Immature natural killer cell (primary cell): ENCODE results near the gene RASL10B. TPM values are rescaled to one million over a fixed set of nuclear protein-coding genes. Genes with fewer than 3 reads are reported as not detected.

Experiments
- DNase-seq, 3 donors: peaks; one replicate each; pipeline ENCODE4 v3.0.0; 2022; ENCODE audit warnings: mixed read lengths in 1 of 3
- H3K27ac Mint-ChIP-seq, 6 donors: one replicate each; pipeline ENCODE4 v1.8.0; 2020; ENCODE audit warnings: mixed read lengths in 6 of 6, mild to moderate bottlenecking in 5 of 6, inconsistent platforms in 4 of 6, moderate library complexity in 3 of 6
- H3K27me3 Mint-ChIP-seq, 3 donors: one replicate each; pipeline ENCODE4 v1.8.0; 2020 to 2021; ENCODE audit warnings: low read depth in 3 of 3, mild to moderate bottlenecking in 3 of 3, mixed read lengths in 3 of 3, moderate library complexity in 3 of 3, inconsistent platforms in 1 of 3
- H3K36me3 Mint-ChIP-seq, 3 donors: one replicate each; pipeline ENCODE4 v1.8.0; 2020; ENCODE audit warnings: mixed read lengths in 3 of 3, inconsistent platforms in 2 of 3, mild to moderate bottlenecking in 2 of 3
- H3K4me1 Mint-ChIP-seq, 2 donors: one replicate each; pipeline ENCODE4 v1.8.0; 2020; ENCODE audit warnings: inconsistent platforms in 2 of 2, mild to moderate bottlenecking in 2 of 2, mixed read lengths in 2 of 2, moderate library complexity in 1 of 2
- H3K4me3 Mint-ChIP-seq, 5 donors: one replicate each; pipeline ENCODE4 v1.8.0; 2020; ENCODE audit warnings: mild to moderate bottlenecking in 5 of 5, mixed read lengths in 5 of 5, inconsistent platforms in 3 of 5, moderate library complexity in 3 of 5
- H3K9me3 Mint-ChIP-seq, 6 donors: one replicate each; pipeline ENCODE4 v1.8.0; 2020; ENCODE audit warnings: mild to moderate bottlenecking in 6 of 6, mixed read lengths in 6 of 6, inconsistent platforms in 4 of 6, moderate library complexity in 3 of 6
- polyA plus RNA-seq, 3 donors: library from polyadenylated mRNA; unstranded; fragments of 300-500 nt; fragmentation: Illumina TruSeq; gene quantifications; one replicate each; pipeline ENCODE4 v1.2.3, GENCODE V29; 2021

The RASL10B gene
- polyA plus RNA-seq, 3 donors from 2014 or later: not detected

DNA sequence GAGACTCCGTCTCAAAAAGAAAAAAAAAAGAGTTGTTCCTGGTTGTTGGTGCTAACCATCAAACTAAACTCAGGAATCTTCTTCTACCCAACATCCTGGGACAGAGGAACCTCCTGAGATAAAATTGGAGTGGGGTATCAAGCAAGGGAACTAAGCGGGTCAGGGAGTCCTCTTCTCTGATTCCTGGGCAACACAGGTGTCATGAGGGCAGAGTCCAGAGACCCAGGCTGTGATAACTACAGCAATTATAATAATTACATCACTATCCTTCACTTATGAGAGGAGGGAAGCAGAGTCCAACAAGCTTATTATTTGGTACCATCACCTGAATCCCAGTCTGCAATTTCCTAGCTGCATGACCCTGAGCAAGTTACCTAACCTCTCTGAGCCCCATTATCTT is 37.4 kb downstream of the RASL10B start:
- Mint-ChIP-seq H3K9me3 (no peaks in the 10 kb centered on the region), H3K27ac (no peak overlapping the region), H3K27me3 (peaks cover 2 to 5% (median 2%) of the 10 kb centered on the region in 3 donors), H3K4me1 (peaks cover 7 to 9% of the 10 kb centered on the region in 2 donors), H3K4me3 (no peak overlapping the region), H3K36me3 (no peaks in the 10 kb centered on the region)
- DNase-seq: no peak

DNA sequence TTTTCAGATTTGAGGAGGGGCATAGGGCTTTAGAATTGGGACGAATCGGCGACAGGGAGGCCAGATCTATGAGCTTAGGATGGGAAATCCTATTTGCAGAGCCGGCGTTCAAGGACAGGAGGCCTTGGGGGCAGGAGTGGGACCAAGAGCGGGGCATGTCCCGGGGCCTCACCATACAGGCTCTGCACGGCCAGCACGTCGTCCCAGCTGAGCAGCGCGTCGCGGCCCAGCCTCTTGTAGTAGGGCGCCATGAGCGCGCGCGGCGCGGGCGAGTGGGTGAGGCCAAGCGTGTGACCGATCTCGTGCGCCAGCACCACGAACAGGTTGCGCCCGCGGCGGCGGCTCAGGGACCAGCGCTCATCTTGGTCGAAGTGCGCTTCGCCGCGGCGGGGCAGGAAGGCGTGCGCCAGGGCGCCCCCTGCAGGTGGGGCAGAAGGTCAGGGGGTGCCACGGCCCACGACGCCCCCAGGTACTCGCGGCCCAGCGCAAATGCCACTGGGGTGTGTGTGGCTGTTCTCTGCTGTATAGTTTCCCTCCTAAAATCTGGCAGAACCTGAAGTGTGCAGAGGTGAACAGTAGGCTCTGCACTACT is 38.6 kb downstream of the RASL10B start:
- no peak for DNase-seq
- H3K27ac Mint-ChIP-seq: no peak overlapping the region
- H3K36me3 Mint-ChIP-seq: no peaks in the 10 kb centered on the region
- H3K9me3 Mint-ChIP-seq: no peaks in the 10 kb centered on the region
- peaks cover 2 to 6% (median 2%) of the 10 kb centered on the region in 3 donors for H3K27me3 Mint-ChIP-seq
- H3K4me3 Mint-ChIP-seq: no peak overlapping the region
- H3K4me1 Mint-ChIP-seq: peaks cover 1 to 2% of the 10 kb centered on the region in 2 donors

GRCh38 chr17:35773129-35773528 is 41.7 kb downstream of the RASL10B start:
- no peaks in the 10 kb centered on the region for H3K36me3 Mint-ChIP-seq
- H3K4me3 Mint-ChIP-seq: no peak overlapping the region
- no peak overlapping the region for H3K27ac Mint-ChIP-seq
- no peaks in the 10 kb centered on the region for H3K4me1 Mint-ChIP-seq
- H3K27me3 Mint-ChIP-seq: peaks cover 2 to 6% (median 6%) of the 10 kb centered on the region in 3 donors
- H3K9me3 Mint-ChIP-seq: no peaks in the 10 kb centered on the region
- no peak for DNase-seq

- Mint-ChIP-seq H3K36me3 (no peaks in the 10 kb centered on the region), H3K27ac (no peak overlapping the region), H3K4me1 (no peaks in the 10 kb centered on the region), H3K27me3 (peaks cover 2 to 6% (median 6%) of the 10 kb centered on the region in 3 donors), H3K4me3 (no peak overlapping the region), H3K9me3 (no peaks in the 10 kb centered on the region)
- no peak for DNase-seq
Observed at GRCh38 chr17:35773679-35774425, 42.4 kb downstream of the RASL10B start.

- DNase-seq: no peak
- peaks cover 2 to 4% (median 3%) of the 10 kb centered on the region in 3 donors for H3K27me3 Mint-ChIP-seq
- no peak overlapping the region for H3K27ac Mint-ChIP-seq
- no peaks in the 10 kb centered on the region for H3K36me3 Mint-ChIP-seq
- H3K9me3 Mint-ChIP-seq: no peaks in the 10 kb centered on the region
- H3K4me1 Mint-ChIP-seq: no peaks in the 10 kb centered on the region
- no peak overlapping the region for H3K4me3 Mint-ChIP-seq
Observed at GRCh38 chr17:35774499-35774898, 43.1 kb downstream of the RASL10B start.

GRCh38 chr17:35775039-35775438 is 43.6 kb downstream of the RASL10B start:
- no peaks in the 10 kb centered on the region for H3K4me1 Mint-ChIP-seq
- no peak overlapping the region for H3K27ac Mint-ChIP-seq
- peaks cover 2 to 4% (median 3%) of the 10 kb centered on the region in 3 donors for H3K27me3 Mint-ChIP-seq

GRCh38 chr17:35775583-35775982 is 44.1 kb downstream of the RASL10B start:
- Mint-ChIP-seq H3K9me3 (no peaks in the 10 kb centered on the region), H3K36me3 (no peaks in the 10 kb centered on the region), H3K27ac (no peak overlapping the region), H3K4me3 (no peak overlapping the region), H3K4me1 (no peaks in the 10 kb centered on the region), H3K27me3 (peaks cover 2 to 4% (median 3%) of the 10 kb centered on the region in 3 donors)
- no peak for DNase-seq

More at GRCh38 chr17:35775039-35775438, 43.6 kb downstream of the RASL10B start:
- no peak overlapping the region for H3K4me3 Mint-ChIP-seq
- DNase-seq: no peak
- H3K9me3 Mint-ChIP-seq: no peaks in the 10 kb centered on the region
- H3K36me3 Mint-ChIP-seq: no peaks in the 10 kb centered on the region

- no peak overlapping the region for H3K27ac Mint-ChIP-seq
- H3K4me1 Mint-ChIP-seq: no peaks in the 10 kb centered on the region
- no peaks in the 10 kb centered on the region for H3K36me3 Mint-ChIP-seq
- no peaks in the 10 kb centered on the region for H3K9me3 Mint-ChIP-seq
- H3K27me3 Mint-ChIP-seq: peaks cover 3 to 9% (median 8%) of the 10 kb centered on the region in 3 donors
- H3K4me3 Mint-ChIP-seq: no peak overlapping the region
- DNase-seq: no peak
Observed at GRCh38 chr17:35778641-35779196, 47.3 kb downstream of the RASL10B start.

DNA sequence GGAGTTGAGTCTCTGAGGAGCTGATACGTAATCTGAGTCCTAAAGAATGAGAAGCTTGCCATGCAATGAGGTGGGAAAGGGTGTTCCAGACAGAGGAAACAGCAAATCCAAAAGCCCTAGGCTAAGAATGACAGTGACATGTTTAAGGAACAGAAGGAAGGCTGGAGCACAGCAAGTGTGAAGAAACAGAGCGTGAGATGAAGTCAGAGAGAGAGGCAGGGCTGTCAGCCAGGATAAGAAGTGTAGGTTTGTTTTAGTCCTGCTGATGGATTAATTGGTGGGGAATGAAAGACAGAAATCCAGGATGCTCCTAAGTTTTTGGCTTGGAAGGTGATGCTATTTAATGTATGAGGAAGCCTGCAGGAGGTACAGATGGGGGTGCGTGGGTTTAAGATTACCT is 49.5 kb downstream of the RASL10B start:
- no peaks in the 10 kb centered on the region for H3K4me1 Mint-ChIP-seq
- peaks cover 0 to 12% (median 10%) of the 10 kb centered on the region in 3 donors for H3K27me3 Mint-ChIP-seq
- H3K27ac Mint-ChIP-seq: no peak overlapping the region
- H3K36me3 Mint-ChIP-seq: no peaks in the 10 kb centered on the region
- DNase-seq: no peak
- no peak overlapping the region for H3K4me3 Mint-ChIP-seq
- H3K9me3 Mint-ChIP-seq: no peaks in the 10 kb centered on the region

DNA sequence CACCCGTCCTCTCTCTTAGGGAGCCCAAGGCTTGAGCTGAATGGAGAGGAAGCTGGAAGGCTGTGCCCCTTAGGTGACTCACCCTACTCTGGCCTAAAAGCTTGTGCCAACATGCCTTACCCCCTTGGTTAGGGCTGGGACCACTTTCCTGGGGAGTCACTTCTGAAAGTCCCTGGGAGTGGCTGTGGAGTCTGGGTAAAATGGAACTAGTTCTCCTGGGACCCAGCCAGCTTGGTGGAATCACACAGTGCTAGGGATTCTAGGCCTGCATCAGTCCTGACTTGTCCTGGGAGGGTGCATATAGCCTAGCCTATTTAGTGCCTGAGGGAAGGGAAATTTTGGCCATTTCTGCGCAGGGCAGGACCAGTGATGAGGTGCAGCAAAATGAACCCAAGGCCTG is 53.5 kb downstream of the RASL10B start:
- no peaks in the 10 kb centered on the region for H3K36me3 Mint-ChIP-seq
- no peak overlapping the region for H3K27ac Mint-ChIP-seq
- DNase-seq: no peak
- H3K27me3 Mint-ChIP-seq: peaks cover 0 to 17% (median 6%) of the 10 kb centered on the region in 3 donors
- H3K4me3 Mint-ChIP-seq: no peak overlapping the region
- no peaks in the 10 kb centered on the region for H3K9me3 Mint-ChIP-seq
- no peaks in the 10 kb centered on the region for H3K4me1 Mint-ChIP-seq

DNA sequence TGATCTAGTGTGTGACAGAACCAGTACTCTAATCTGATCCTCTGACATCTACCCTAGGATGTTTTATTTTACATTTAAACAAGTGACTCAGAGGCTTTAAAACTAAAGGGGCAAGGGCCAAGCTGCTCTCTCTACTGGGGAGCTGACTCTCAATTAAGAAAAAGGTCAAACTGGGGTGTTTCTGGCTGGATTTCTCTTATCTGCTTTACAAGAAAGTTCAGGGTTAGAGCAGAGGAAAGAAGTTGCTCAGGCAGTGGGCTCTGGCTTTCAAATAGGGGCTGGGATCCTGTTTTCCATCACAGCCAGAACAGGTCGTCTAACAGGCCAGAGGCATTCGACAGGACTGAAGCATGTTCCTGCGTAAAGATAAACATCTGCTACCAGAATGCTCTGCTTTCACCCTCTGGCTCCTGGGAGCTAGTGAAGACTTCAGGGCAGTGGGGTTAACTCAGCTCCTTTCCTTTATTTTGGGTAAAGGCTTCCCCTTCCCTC is 55.5 kb downstream of the RASL10B start:
- no peaks in the 10 kb centered on the region for H3K9me3 Mint-ChIP-seq
- no peaks in the 10 kb centered on the region for H3K36me3 Mint-ChIP-seq
- no peaks in the 10 kb centered on the region for H3K4me1 Mint-ChIP-seq
- H3K27ac Mint-ChIP-seq: no peak overlapping the region
- no peak overlapping the region for H3K4me3 Mint-ChIP-seq
- H3K27me3 Mint-ChIP-seq: peaks cover 0 to 13% (median 6%) of the 10 kb centered on the region in 3 donors
- DNase-seq: no peak

DNA sequence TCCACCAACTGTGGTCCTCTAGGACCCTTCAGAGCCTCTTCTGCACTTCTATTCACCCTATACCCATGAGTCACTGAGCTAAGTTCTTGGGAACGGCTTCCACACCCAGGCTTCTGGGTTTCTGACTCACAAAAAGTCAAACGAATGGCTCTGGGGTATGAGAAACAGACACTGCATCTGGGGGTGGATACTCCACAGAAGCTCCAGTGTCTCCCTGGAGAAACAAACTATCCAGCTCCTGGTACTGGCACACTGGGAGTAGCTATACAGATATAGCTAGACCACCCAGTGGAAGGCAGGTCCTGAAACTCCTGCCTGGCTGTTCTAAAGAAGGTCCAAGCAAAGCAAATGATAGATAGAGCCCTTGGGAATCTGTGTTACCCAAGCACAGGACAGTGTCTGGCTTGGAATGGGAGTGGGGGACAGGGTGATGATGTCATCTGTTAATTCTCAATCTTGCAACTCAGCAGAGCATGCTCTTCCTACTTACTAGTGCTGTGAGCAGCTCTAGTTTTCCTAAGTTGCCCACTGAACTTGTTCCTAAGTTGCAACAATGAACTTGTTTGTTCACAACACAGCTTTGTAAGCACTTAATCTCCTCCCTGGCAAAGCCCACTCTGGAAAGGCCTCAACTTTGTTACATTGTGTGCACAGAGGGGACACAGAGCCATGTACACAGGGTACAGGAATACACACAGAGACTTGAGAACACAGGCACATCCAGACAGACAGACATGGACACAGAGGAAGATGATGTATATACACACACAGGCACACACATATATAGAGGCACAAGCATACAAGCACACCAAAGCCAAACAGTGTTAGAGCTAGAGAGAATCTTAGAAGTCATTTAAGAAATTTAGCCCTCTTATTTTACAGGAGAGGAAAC is 57.3 kb downstream of the RASL10B start:
- H3K9me3 Mint-ChIP-seq: no peaks in the 10 kb centered on the region
- H3K27me3 Mint-ChIP-seq: peaks cover 5 to 9% (median 5%) of the 10 kb centered on the region in 3 donors
- no peaks in the 10 kb centered on the region for H3K4me1 Mint-ChIP-seq
- H3K4me3 Mint-ChIP-seq: no peak overlapping the region
- no peak overlapping the region for H3K27ac Mint-ChIP-seq
- DNase-seq: no peak
- no peaks in the 10 kb centered on the region for H3K36me3 Mint-ChIP-seq

GRCh38 chr17:35790841-35791240 is 59.4 kb downstream of the RASL10B start:
- Mint-ChIP-seq H3K4me3 (no peak overlapping the region), H3K27ac (no peak overlapping the region), H3K36me3 (no peaks in the 10 kb centered on the region), H3K27me3 (peaks cover 7 to 14% (median 9%) of the 10 kb centered on the region in 3 donors), H3K9me3 (no peaks in the 10 kb centered on the region), H3K4me1 (peaks cover 6% of the 10 kb centered on the region in 2 donors)
- DNase-seq: no peak
